HG03457 (cell line): ENCODE data around the gene PCNT.
"Not testable (repeated sequence)": the region's sequence is repeated elsewhere in the genome, so short reads cannot be mapped to it uniquely, and the experiment has no call there.

ENCODE experiments used
- ATAC-seq: cut with Tn5 transposase; IDR thresholded peaks from one replicate; pipeline ENCODE4 v1.9.1; 2021; ENCODE audit warnings: moderate number of reproducible peaks; ENCODE audit not compliant: unreplicated experiment

Gene PCNT

GRCh38 chr21:46441331-46441730 lies 117.4 kb downstream of the PCNT start:
- ATAC-seq: no peak

- no peak for ATAC-seq
Measured at GRCh38 chr21:46441961-46442498, 118.1 kb downstream of the PCNT start.

- no peak for ATAC-seq
Measured at GRCh38 chr21:46442938-46443337, 119.0 kb downstream of the PCNT start.

DNA sequence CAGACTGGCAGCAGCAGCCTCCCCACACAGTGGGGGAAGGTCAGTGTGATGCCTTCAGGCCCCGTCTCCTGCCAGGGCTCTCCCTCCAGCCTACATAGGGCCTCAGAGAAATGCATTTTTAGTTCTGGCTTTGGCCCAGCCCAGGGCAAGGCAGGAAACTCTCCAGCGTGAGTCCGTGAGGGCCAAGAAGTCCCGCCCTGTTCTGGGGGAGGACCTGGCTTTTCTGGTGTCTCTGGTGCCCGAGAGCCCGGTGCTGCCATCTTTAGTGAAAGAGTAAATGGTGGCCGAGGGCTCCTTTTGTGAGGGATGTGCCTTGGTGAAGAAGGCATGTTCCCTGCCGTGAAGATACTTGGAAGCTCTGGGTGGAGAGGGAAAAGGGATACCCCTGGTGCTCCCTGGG lies 120.0 kb downstream of the PCNT start:
- ATAC-seq: no peak

GRCh38 chr21:46448108-46448507 lies 124.2 kb downstream of the PCNT start:
- ATAC-seq: no peak

GRCh38 chr21:46448855-46449254 lies 124.9 kb downstream of the PCNT start:
- not testable (repeated sequence) for ATAC-seq

DNA sequence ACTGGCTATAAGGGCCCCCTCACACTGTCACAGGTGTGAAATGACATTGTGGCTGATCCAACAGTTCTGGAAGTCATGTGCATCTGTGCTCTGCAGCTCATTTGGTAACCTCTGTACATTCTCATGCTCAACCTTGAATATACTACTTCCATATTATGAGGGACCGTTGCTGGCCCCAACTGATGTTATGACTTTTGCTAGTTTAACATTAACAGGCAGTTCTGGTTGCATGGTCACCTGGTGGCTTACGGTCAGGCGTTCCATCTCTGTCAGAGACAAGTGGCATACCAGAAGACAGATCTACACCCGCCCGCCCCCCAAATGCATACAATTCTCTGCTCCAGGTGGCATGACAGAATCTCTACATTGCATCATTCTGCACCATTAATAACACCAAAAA lies 128.8 kb downstream of the PCNT start:
- no peak for ATAC-seq

DNA sequence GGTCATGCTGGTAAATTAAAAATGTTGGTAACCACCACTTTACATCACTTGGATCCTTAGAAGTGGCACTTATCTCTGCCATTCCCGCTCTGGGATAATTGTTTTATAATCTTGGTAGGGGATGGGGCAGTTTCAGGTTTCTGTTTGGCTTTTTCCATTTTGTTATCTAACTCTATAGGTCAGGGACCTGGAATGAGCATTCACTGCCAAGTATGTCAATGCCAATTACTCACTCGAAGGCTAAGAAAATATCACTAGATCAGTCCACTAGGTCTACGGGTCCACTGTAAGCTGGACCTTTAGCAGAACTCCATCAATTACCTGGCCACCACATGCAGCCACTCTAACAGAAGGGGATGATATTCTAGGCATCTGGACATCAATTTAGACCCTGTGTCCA lies 130.2 kb downstream of the PCNT start:
- no peak for ATAC-seq

- no peak for ATAC-seq
Measured at GRCh38 chr21:46454634-46455390, 130.9 kb downstream of the PCNT start.

- no peak for ATAC-seq
Measured at GRCh38 chr21:46455575-46456385, 131.8 kb downstream of the PCNT start.

DNA sequence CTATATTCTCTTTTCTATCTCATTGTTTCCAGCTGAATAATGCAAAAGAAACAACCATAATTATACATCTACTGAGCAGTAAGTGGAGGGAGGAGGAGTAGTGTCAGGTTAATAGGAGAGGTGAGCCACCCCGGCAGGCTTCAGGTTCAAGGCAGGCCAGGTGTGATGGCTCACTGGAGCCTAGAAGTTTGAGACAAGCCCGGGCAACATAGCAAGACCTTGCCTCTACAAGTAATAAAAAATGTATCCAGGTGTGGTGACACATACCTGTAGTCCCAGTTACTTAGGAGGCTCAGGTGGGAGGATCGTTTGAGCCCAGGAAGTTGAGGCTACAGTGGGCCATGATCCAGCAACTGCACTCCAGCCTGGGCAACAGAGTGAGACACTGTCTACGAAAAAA lies 132.8 kb downstream of the PCNT start:
- ATAC-seq: no peak

- peak; percentile 10 for ATAC-seq
Measured at GRCh38 chr21:46457801-46458314, 133.9 kb downstream of the PCNT start.

- ATAC-seq: peak; percentile 79
Measured at GRCh38 chr21:46458315-46459023, 134.5 kb downstream of the PCNT start, which contains the start of gene DIP2A. TSS of gene DIP2A (plus strand) at chr21:46458891. CDS start at chr21:46459132, 241 bp downstream.

- no peak for ATAC-seq
Measured at GRCh38 chr21:46459024-46459355, 135.0 kb downstream of the PCNT start.

DNA sequence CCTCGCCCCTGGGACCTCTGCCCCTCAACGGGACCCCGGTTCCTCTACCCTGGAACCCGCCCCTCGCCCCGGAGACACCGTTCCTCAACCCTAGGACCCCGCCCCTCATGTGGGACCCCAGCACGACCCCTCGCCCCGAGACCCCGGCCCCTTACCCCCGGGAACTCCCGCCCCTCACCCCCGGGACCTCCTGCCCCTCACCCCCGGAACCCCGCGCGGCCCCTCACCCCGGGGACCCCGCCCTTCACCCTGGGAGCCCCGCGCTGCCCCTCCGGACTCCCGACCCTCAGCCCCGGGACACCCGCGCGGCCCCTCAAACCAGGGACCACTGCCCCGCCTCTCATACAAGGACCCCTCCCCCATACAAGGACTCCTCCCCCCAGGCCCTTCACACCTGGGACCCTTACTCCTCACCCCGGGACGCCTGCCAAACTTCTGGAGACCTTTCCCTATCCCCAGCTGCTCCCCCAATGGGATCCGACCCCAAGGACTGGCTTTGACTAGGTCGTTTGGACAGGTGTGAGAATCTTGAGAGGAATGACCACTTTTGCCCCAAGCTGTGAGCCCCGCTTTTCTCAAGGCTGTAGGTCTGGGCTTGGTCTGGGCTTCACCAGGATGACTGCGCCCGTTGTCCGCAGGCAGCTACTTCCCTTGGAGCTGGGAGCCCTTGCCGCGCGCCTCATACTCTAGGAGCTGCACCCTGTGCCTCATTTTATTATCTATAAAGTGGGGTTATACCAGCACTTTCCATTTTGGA lies 135.6 kb downstream of the PCNT start:
- ATAC-seq: no peak

DNA sequence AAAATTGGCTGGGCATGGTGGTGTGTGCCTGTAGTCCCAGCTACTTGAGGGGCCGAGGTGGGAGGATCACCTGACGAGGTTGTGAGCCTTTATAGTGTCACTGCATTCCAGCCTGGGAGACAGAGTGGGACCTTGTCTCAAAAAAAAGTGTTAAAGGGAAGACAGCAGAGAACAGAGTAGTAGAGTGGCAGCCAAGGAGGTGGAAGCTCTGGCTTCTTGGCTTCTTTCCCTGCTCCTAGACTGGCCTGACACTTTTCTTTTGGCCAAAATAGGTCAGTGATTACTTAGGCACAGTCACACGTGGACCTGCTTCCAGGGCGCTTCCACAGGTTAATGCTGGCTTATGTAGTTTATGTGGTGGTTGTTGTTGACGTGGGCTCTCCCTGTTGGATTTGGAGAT lies 138.0 kb downstream of the PCNT start:
- ATAC-seq: no peak

GRCh38 chr21:46465153-46465552 lies 141.2 kb downstream of the PCNT start:
- not testable (repeated sequence) for ATAC-seq

- ATAC-seq: no peak
Measured at GRCh38 chr21:46465651-46466050, 141.7 kb downstream of the PCNT start.

DNA sequence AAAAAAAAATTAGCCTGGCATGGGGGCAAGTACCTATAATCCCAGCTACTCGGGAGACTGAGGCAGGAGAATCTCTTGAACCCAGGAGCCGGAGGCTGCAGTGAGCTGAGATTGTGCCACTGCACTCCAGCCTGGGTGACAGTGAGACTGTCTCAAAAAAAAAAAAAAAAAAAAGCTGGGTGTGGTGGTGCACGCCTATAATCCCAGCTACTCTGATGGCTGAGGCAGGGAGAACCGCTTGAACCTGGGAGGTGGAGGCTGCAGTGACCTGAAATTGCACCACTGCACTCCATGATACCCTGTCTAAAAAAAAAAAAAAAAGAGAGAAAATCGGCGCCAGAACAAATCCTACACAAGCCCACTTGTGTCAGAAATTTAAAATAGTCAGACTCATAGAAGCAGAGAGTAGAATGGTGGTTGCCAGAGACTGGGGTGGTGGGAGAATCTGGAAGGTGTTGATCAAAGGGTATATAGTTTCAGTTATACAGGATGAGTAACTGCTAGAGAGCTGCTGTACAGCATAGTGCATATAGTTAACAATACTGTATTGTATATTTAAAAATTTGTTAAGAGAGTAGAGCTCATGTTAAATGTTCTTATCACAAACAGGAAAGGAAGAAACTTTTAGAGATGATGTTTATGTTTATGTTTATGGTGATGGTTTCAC lies 144.3 kb downstream of the PCNT start:
- ATAC-seq: no peak

GRCh38 chr21:46469275-46469674 lies 145.3 kb downstream of the PCNT start:
- no peak for ATAC-seq
